ENCODE data around the gene FKBP5.
A peak's percentile ranks its signal among the peaks of the same experiment; 100 is the strongest.
"Not testable (repeated sequence)": the region's sequence is repeated elsewhere in the genome, so short reads cannot be mapped to it uniquely, and the experiment has no call there.

The FKBP5 gene

DNA sequence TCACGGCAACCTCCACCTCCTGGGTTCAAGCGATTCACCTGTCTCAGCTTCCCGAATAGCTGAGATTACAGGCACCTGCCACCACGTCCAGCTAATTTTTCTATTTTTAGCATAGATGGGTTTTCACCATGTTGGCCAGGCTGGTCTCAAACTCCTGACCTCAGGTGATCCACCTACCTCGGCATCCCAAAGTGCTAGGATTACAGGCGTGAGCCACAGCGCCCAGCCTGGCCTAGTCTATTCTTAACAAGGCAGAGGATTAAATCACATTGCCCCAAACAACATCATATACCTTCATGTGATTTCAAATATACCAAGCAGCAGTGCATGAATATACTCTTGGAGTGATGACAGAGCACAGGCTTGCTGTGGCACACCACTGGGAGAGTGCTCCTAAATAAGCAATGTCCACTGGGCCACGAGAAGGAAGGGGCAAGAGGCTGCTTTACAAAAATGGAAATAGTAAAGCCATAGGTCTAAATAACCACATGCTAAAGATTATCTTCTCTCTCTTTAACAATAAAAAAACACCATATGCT, 99.4 kb downstream of the FKBP5 start:
- no peak for DNase-seq (ENCODE audit: low read depth in 2 of 2)

- no peak for DNase-seq (ENCODE audit: low read depth in 2 of 2)
Observed at GRCh38 chr6:35587167-35587566, 101.5 kb downstream of the FKBP5 start.

DNA sequence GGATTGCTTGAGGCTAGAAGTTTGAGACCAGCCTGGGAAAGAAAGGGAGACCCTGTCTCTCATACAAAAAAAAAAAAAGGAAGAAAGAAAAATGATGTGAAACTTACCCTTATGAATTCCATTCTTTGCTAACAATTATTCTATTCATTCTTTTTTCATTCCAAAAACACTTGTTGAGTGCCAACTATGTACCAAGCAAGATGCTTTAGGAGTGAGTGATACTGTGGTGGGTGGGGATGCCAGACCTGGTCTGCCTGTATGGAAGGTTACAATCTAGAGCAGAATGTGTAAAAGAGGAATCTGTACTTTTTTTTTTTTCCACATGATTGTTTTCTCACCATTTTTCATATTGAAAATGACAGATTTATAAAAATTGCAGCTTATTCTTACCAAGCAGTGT, 102.2 kb downstream of the FKBP5 start:
- DNase-seq (ENCODE audit: low read depth in 2 of 2), result no peak

GRCh38 chr6:35585658-35586057, 103.1 kb downstream of the FKBP5 start:
- DNase-seq (ENCODE audit: low read depth in 2 of 2), result no peak

DNA sequence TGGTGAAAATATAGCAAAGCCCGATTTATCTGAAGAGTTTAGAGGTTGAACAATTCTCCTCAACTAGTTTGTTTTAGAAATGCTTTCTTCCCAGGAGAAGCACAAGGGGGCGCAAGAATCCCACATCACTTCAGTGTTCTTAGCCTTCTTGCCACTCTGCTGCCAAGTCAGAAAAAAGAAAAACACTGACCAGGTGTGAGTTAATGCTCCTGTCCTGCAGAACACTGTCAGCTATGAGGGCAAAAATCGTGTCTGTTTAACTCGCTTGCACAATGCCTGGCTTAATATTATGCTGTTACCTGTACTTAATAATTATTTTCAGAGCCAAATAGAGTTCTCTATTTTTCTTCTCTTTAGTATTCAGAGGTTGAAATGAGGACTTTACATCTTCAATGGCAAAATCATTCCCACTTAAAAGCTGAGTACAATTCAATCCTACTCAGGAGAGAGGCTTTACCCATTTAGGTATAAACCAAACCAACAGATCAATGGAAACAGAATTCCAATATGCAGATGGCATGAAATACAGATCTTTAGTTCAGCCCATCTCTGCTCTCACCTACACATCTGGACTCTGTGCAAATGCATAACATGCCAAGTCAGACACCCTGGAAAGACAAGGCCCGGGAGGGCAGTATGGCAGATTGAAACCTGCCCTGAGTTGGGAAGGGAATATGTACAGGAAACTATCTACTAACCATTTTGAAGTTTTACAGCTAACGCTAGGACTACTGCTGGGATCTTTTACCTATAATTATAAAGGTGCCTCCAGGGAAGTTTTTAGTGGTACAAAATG, 104.6 kb downstream of the FKBP5 start:
- DNase-seq (ENCODE audit: low read depth in 2 of 2), result peak; percentile 32 to 40

- DNase-seq (ENCODE audit: low read depth in 2 of 2), result no peak
Observed at GRCh38 chr6:35582315-35582714, 106.4 kb downstream of the FKBP5 start.

DNA sequence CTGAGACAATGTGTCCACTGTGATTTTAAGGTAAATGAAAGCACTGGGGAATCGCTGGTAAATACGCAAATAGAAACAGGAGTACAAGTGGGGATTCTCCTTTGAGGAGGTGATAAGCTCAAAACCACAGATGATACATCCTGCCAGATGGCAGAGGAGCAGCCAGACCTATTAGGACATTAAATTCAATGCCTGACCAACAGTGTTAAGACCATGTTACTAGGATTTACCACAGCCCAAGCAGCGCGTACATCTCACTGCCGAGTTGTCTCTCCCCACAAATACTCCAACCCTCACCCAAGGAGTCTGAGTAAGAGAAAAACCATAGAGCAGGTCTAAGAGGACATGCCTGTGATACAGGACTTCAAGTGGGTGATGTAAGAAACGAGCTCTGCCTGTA, 107.1 kb downstream of the FKBP5 start:
- no peak for DNase-seq (ENCODE audit: low read depth in 2 of 2)

DNA sequence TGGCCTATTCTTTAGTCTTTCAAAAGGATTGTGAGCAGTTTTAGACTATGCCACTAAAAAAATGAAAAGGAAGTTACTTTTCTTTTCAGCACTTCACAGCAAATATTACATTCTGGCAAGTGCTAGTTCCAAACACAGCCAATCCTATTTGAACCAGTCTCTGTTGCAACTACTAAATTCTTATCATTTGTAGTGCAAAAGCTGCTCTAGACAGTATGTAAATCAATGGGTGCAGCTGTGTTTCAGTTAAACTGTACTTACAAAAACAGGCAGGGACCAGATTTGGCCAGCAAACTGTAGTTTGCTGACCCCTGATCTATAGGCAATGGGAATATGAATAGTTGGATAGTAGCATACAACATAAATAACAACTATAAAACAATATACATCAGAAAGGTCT, 107.9 kb downstream of the FKBP5 start:
- DNase-seq (ENCODE audit: low read depth in 2 of 2), result no peak

- no peak for DNase-seq (ENCODE audit: low read depth in 2 of 2)
Observed at GRCh38 chr6:35576682-35577081, 112.0 kb downstream of the FKBP5 start.

DNA sequence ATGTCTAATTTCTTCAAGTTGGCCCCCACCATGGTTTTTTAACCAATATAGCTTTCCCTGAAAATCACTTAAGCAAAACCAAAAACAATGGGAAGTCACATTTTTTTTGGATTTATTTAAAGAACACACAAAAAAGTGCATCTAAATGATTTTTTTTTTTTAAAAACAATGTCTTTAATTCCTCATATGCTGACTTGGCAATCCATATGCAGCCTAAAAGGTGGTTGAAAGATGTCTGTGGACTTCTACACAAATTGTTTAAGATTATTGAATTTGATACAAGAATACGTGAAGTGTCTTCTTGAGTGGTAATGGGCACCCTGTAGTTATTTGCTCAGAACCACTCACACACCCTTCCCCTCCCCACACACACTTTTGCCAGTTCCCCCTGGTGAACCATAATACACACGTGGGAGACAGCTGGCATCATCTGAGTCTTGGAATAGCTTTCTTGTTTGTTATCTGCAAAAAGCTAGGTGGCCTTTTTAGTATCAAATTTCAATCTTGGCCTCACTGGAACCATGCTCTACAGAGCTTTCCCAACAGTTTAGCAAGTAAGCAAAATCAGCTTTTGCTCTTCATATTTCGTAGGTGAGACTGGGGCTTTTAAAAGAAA, 115.1 kb downstream of the FKBP5 start:
- no peak for DNase-seq (ENCODE audit: low read depth in 2 of 2)

GRCh38 chr6:35570885-35571330, 117.8 kb downstream of the FKBP5 start:
- not testable (repeated sequence) for DNase-seq (ENCODE audit: low read depth in 2 of 2)

- DNase-seq (ENCODE audit: low read depth in 2 of 2), result peak; percentile 7 to 37
Observed at GRCh38 chr6:35569011-35569461, 119.7 kb downstream of the FKBP5 start.

DNA sequence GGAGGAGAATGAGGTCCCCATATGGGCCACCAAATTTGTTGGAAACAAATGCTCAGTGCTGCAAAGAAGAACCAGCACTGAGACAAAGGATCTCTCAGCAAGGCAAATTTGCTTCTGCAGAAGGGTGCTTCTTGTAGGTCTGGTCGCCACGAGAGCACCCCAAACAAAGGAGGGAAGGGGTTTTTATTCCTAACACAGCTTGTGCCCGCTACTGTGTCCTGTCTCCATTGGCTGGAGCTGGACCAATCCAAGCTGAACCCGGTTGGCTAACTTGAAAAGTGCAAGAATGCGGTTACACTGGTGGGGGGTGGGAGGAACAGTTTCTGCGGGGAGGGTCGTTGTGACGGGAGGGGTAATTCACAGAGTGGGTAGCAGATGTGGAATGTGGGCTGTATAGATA, 121.9 kb downstream of the FKBP5 start:
- DNase-seq (ENCODE audit: low read depth in 2 of 2), result no peak

DNA sequence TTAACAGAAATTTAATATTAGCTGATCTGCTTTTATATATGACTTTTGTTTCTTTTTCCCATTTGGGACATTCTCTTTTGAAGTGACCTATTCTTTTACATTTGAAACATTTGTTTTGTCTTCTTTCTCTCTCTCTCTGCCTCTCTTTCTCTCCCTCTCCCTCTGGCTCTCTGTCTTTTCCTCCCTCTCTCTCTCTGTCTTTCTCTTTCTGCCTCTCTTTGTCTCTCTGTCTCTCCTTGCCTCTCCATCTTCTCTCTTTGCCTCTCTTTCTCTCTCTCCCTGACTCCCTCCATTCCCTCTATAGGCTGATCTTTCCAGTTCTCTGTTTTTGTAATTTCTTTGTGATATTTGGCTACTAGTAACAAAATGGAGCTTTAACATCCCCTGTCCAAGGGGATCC, 124.0 kb downstream of the FKBP5 start:
- DNase-seq (ENCODE audit: low read depth in 2 of 2), result no peak

- no peak for DNase-seq (ENCODE audit: low read depth in 2 of 2)
Observed at GRCh38 chr6:35562060-35562459, 126.7 kb downstream of the FKBP5 start.

- no peak for DNase-seq (ENCODE audit: low read depth in 2 of 2)
Observed at GRCh38 chr6:35561113-35561512, 127.6 kb downstream of the FKBP5 start.

DNA sequence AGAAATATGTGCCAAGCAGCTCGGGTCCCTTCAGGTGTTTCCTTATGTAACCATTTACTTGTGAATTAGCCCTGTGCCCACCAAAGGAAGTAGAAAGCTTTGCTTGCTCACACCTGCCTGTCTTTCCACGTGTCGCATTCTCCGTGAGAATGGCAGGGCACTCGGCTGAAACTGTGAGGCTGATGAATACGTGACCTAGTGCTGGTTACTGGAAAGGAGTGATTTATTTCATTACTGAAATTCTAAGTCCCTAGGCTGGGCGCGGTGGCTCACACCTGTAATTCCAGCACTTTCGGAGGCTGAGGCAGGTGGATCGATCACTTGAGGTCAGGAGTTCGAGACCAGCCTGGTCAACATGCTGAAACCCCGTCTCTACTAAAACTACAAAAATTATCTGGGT, 130.1 kb downstream of the FKBP5 start:
- no peak for DNase-seq (ENCODE audit: low read depth in 2 of 2)

GRCh38 chr6:35557239-35557638, 131.5 kb downstream of the FKBP5 start:
- DNase-seq (ENCODE audit: low read depth in 2 of 2), result no peak

- no peak for DNase-seq (ENCODE audit: low read depth in 2 of 2)
Observed at GRCh38 chr6:35554811-35555210, 133.9 kb downstream of the FKBP5 start.

DNA sequence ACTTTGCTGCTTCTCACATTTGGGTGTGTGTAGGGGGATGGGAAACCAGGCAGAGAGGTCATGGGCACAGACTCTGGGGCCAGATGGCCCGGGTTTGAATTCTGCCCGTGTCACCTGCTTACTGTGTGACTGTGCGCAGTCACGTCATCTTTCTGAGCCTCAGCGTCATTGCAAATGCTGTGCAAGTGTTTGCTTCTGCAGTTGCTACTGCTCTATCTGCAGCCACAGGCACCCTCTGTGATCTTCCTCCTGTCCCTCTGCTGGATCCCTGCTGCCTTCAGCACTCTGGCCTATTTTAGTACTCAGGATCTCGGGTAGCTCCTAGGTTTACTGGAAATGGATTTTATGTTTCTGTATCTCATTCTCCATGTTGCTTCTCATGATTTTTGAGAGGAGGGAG, 135.4 kb downstream of the FKBP5 start:
- no peak for DNase-seq (ENCODE audit: low read depth in 2 of 2)

DNA sequence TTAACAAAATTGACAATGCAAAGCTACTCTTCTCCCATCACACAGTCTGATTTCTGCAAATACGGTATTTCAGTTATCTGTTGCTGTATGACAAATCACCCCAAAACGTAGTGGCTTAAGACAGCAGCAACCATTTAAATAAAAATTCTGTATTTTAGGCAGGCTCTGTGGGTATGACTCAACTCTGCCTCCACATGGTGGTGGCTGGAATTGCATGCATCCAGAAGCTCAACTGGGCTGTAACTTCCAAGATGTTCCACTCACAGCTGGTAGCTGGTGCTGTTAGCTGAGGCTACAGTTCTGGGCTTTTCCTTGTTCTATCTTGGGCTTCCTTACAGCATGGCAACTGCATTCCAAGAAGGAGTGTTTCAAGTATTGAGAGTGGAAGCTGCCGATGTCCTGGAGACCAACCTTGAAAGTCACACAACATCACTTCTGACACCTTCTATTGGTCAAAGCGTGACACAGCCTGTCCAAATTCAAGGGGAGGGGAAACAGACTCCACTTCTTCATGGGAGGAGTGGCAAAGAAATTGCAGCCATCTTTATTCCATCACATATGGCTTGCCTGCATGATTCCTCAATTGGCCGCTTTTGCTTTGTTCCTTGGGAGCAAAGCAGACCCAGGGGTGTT, 136.3 kb downstream of the FKBP5 start:
- peak; percentile 33 to 46 for DNase-seq (ENCODE audit: low read depth in 2 of 2)

DNA sequence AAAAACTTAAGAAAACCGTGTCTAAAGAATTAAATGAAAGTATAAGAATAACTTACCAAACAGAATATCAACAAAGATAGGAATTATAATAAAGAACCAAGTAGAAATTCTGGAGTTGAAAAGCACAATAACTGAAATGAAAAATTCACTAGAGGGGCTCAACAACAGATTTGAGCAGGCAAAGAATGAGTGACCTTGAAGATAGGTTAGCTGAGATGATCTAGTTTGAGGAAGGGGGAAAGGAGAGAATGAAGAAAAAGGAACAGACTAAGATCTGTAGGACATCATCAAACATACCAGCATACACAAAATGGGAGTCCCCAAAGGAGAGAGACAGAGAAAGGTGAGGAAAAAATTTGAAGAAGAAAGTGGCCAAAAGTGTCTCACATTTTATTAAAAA, 138.3 kb downstream of the FKBP5 start:
- no peak for DNase-seq (ENCODE audit: low read depth in 2 of 2)

GRCh38 chr6:35547676-35548075, 141.0 kb downstream of the FKBP5 start:
- DNase-seq (ENCODE audit: low read depth in 2 of 2), result no peak

Measured in stimulated activated CD8-positive, alpha-beta memory T cell treated with anti-CD3 and anti-CD28 coated beads, Interleukin-2, amount 100 ng/mL, for 48 hours (primary cell).